K562 (cell line): ENCODE results near the gene ZNHIT3. TPM values are rescaled to one million over a fixed set of nuclear protein-coding genes. Genes with fewer than 3 reads are reported as not detected.
A peak's percentile ranks its signal among the peaks of the same experiment; 100 is the strongest.

Source experiments
- EP300 ChIP-seq: IDR thresholded peaks from 2 replicates; pipeline ENCODE4 v1.6.1; 2012; ENCODE audit warnings: low read length, improper control_type of control experiment
- FOXA3 ChIP-seq, 2 experiments: fragments of 450-650 bp in 1 of 2; sonication (generic) in 1 of 2; formaldehyde crosslinking; IDR thresholded peaks in 1 of 2; conservative IDR thresholded peaks in 1 of 2; 2 replicates each; pipeline versions ENCODE4 v1.4.0 to v1.8.0; 2020 to 2022; ENCODE audit warnings: mild to moderate bottlenecking in 2 of 2, missing genetic modification reagents in 1 of 2
- GATAD2B ChIP-seq: fragments of 450-650 bp; IDR thresholded peaks from 2 replicates; pipeline ENCODE4 v1.6.1; 2017; ENCODE audit warnings: mild to moderate bottlenecking, borderline replicate concordance
- JUND ChIP-seq, 2 experiments: IDR thresholded peaks; 2 replicates in 1 of 2; 3 replicates in 1 of 2; pipeline ENCODE4 v1.6.1; 2011; ENCODE audit warnings: borderline replicate concordance in 2 of 2, low read depth in 2 of 2, low read length in 2 of 2, improper control_type of control experiment in 1 of 2, missing biosample characterization in 1 of 2, missing genetic modification characterization in 1 of 2, missing genetic modification reagents in 1 of 2
- MNT ChIP-seq, 2 experiments: fragments of 450-650 bp; conservative IDR thresholded peaks; 2 replicates each; pipeline ENCODE4 v1.6.1; 2017; ENCODE audit warnings: mild to moderate bottlenecking in 2 of 2, moderate library complexity in 2 of 2
- NR2F6 ChIP-seq: fragments of 450-650 bp; formaldehyde crosslinking; IDR thresholded peaks from 2 replicates; pipeline ENCODE4 v1.4.0; 2020; ENCODE audit warnings: mild to moderate bottlenecking
- POLR2H ChIP-seq: IDR thresholded peaks from 2 replicates; pipeline ENCODE4 v1.6.1; 2016; ENCODE audit warnings: missing genetic modification characterization, low read depth, mild to moderate bottlenecking, control low read depth, missing compliant biosample characterization, moderate library complexity
- PTRF ChIP-seq: fragments of 450-650 bp; IDR thresholded peaks from 2 replicates; pipeline ENCODE4 v1.6.1; 2016; ENCODE audit warnings: mild to moderate bottlenecking, missing genetic modification characterization, missing compliant biosample characterization
- SMAD1 ChIP-seq: fragments of 150-350 bp; IDR thresholded peaks from 2 replicates; pipeline ENCODE4 v1.6.1; 2014; ENCODE audit warnings: low read length, low read depth; ENCODE audit not compliant: partially characterized antibody
- ZKSCAN8 ChIP-seq: fragments of 200-800 bp; sonication (Bioruptor generic); IDR thresholded peaks from 2 replicates; pipeline ENCODE4 v1.6.1; 2016; ENCODE audit warnings: missing genetic modification characterization, missing compliant biosample characterization
- ZNF436 ChIP-seq: fragments of 250-450, 450-650 bp; sonication (Bioruptor Pico); formaldehyde crosslinking; IDR thresholded peaks from 2 replicates; pipeline ENCODE4 v1.7.0; 2020; ENCODE audit warnings: mild to moderate bottlenecking
- ZNF444 ChIP-seq: fragments of 250-450 bp; sonication (Bioruptor Pico); IDR thresholded peaks from 2 replicates; pipeline ENCODE4 v1.4.0; 2020; ENCODE audit warnings: mild to moderate bottlenecking, moderate library complexity
- polyA plus RNA-seq, 8 experiments: library from polyadenylated mRNA; depleted of rRNA in 4 of 8; stranded (reverse) in 5 of 8; unstranded in 3 of 8; fragments of >200 nt; fragmentation: Nextera tagmentation in 2 of 8; fragmentation: Illumina TruSeq in 1 of 8; extraction: Ambion mirVana in 2 of 8; extraction: Trizol in 1 of 8; gene quantifications; 2 replicates each; pipeline versions ENCODE4 v1.2.1 to v1.2.3, GENCODE V29; 2011 to 2014; ENCODE audit warnings: inconsistent platforms in 1 of 8, missing spikeins in 1 of 8
- total RNA-seq, 7 experiments: library from RNA; depleted of rRNA in 6 of 7; stranded (reverse); fragments of >200 nt in 6 of 7; fragmentation: Illumina TruSeq in 2 of 7; extraction: Trizol in 2 of 7; gene quantifications; 2 replicates each; pipeline versions ENCODE4 v1.2.1 to v1.2.3, GENCODE V29; 2011 to 2021; ENCODE audit warnings: low replicate concordance in 1 of 7
- TF ChIP-seq, protein P1 (sequence below): fragments of 450-650 bp; IDR thresholded peaks from 2 replicates; pipeline ENCODE4 v1.6.1; 2018; ENCODE audit not compliant: partially characterized antibody
- TF ChIP-seq, protein P2 (sequence below): sonication (generic); formaldehyde crosslinking; IDR thresholded peaks from 2 replicates; pipeline ENCODE4 v1.8.0; 2023; ENCODE audit warnings: mild to moderate bottlenecking, missing genetic modification reagents

Gene ZNHIT3
- total and polyA plus RNA-seq, 9 of the 15 experiments (the other 6 are each of a cell fraction or from before 2014, with no cell fraction given), result 45.0 to 300 (median 88.4) TPM

DNA sequence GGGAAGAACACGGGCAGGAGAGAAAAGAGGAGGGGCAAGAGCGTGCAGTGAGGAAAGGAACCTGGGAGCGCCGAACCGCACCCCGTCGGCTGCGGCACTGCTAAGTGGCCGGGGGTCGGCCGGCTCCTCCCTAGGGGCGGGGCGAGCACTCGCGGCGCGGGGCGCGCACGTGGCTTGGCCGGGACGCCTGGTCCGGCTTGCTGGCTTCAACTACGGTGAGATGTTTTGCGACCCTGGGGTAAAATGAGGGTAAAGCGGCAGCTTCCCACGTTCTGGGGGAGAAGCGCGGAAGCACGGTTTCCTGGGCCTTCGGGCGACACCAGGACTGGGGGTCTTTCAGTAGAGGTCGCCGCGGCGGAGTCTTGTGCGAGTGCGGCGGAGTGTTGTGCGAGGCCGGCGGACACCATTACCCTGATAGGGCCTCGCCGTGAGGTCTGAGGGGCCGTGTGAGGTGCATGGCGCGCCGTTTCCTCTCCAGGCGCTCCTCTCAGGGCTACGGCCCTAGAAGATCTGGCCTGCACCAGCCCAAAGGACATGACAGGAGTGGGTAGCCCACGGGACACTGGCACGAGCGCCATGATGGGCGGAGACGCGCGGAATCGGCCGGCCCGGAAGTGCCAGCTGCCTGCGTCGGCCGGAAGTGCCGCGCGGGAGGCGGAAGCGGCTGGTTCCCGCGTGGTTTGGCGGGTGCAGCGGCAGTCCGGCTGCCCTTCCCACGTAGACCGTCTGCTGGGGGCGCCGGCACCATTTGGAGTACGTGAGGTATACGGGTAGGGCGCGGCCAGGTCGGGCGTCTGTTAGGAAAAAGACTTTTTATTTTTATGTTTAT lies 48.6 kb downstream of the ZNHIT3 start, which contains the start of the genes MYO19 and PIGW (continued):
- TF ChIP-seq ZNF436 (CRISPR knock-in tag) (no peak), SMAD1 (no peak), FOXA3 (CRISPR knock-in tag; conservative IDR thresholded peaks at IDR 0.05 in 1 of 2, IDR thresholded peaks at IDR 0.05 in 1 of 2) (no peak), GATAD2B (peak; percentile 86), JUND (IDR thresholded peaks at IDR 0.05; ENCODE audit: borderline replicate concordance, low read depth, low read length) (peak; percentile 7; the same call in 1 of the 2 replicates), JUND (tag; IDR thresholded peaks at IDR 0.05; ENCODE audit: borderline replicate concordance, low read depth, low read length) (no peak; the same call in 2 of the 3 replicates), MNT (conservative IDR thresholded peaks at IDR 0.05) (peak; percentile 99), EP300 (no peak; the same call in 1 of the 2 replicates), ZKSCAN8 (no peak), POLR2H (peak; percentile 91), ZNF444 (CRISPR knock-in tag) (no peak), PTRF (tag) (no peak), NR2F6 (CRISPR knock-in tag) (peak; percentile 58; the same call in 1 of the 2 replicates)
- TF ChIP-seq, protein P1, sequence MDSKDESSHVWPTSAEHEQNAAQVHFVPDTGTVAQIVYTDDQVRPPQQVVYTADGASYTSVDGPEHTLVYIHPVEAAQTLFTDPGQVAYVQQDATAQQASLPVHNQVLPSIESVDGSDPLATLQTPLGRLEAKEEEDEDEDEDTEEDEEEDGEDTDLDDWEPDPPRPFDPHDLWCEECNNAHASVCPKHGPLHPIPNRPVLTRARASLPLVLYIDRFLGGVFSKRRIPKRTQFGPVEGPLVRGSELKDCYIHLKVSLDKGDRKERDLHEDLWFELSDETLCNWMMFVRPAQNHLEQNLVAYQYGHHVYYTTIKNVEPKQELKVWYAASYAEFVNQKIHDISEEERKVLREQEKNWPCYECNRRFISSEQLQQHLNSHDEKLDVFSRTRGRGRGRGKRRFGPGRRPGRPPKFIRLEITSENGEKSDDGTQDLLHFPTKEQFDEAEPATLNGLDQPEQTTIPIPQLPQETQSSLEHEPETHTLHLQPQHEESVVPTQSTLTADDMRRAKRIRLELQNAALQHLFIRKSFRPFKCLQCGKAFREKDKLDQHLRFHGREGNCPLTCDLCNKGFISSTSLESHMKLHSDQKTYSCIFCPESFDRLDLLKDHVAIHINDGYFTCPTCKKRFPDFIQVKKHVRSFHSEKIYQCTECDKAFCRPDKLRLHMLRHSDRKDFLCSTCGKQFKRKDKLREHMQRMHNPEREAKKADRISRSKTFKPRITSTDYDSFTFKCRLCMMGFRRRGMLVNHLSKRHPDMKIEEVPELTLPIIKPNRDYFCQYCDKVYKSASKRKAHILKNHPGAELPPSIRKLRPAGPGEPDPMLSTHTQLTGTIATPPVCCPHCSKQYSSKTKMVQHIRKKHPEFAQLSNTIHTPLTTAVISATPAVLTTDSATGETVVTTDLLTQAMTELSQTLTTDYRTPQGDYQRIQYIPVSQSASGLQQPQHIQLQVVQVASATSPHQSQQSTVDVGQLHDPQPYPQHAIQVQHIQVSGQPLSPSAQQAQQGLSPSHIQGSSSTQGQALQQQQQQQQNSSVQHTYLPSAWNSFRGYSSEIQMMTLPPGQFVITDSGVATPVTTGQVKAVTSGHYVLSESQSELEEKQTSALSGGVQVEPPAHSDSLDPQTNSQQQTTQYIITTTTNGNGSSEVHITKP, result no peak
- TF ChIP-seq, protein P2, sequence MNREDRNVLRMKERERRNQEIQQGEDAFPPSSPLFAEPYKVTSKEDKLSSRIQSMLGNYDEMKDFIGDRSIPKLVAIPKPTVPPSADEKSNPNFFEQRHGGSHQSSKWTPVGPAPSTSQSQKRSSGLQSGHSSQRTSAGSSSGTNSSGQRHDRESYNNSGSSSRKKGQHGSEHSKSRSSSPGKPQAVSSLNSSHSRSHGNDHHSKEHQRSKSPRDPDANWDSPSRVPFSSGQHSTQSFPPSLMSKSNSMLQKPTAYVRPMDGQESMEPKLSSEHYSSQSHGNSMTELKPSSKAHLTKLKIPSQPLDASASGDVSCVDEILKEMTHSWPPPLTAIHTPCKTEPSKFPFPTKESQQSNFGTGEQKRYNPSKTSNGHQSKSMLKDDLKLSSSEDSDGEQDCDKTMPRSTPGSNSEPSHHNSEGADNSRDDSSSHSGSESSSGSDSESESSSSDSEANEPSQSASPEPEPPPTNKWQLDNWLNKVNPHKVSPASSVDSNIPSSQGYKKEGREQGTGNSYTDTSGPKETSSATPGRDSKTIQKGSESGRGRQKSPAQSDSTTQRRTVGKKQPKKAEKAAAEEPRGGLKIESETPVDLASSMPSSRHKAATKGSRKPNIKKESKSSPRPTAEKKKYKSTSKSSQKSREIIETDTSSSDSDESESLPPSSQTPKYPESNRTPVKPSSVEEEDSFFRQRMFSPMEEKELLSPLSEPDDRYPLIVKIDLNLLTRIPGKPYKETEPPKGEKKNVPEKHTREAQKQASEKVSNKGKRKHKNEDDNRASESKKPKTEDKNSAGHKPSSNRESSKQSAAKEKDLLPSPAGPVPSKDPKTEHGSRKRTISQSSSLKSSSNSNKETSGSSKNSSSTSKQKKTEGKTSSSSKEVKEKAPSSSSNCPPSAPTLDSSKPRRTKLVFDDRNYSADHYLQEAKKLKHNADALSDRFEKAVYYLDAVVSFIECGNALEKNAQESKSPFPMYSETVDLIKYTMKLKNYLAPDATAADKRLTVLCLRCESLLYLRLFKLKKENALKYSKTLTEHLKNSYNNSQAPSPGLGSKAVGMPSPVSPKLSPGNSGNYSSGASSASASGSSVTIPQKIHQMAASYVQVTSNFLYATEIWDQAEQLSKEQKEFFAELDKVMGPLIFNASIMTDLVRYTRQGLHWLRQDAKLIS (CRISPR knock-in tag), result peak; percentile 89; the same call in 1 of the 2 replicates
